H1 (cell line): ENCODE results near the gene GCSH. TPM values are rescaled to one million over a fixed set of nuclear protein-coding genes. Genes with fewer than 3 reads are reported as not detected.

ENCODE experiments used
- CTCF ChIA-PET: fragments of 300-600 bp; sonication (Branson Sonifier 250); formaldehyde crosslinking; loops from one replicate; lab custom pipeline; 2021; ENCODE audit not compliant: partially characterized antibody; lab: Charles Lee
- POLR2A ChIA-PET: fragments of 300-600 bp; sonication (Branson Sonifier 250); formaldehyde crosslinking; loops from one replicate; lab custom pipeline; 2021; ENCODE audit warnings: inconsistent platforms; ENCODE audit not compliant: partially characterized antibody; lab: Charles Lee
- DNase-seq, 2 experiments: peaks; one replicate each; pipeline versions ENCODE4 v3.0.0 to v3.0.0-alpha.2; 2010 to 2022; ENCODE audit warnings: low spot score in 2 of 2, low read depth in 1 of 2, mixed read lengths in 1 of 2
- FAIRE-seq: peaks from 2 replicates; lab custom pipeline; 2011; peaks lifted over from hg19 to GRCh38; lab: Jason Lieb, UNC
- H2AFZ ChIP-seq: 2 replicates; pipeline ENCODE4 v1.8.1; 2012; ENCODE audit warnings: low read length, inconsistent platforms
- H2AK5ac ChIP-seq: 2 replicates; pipeline ENCODE4 v1.6.1; 2013; ENCODE audit warnings: low read depth, low read length
- H2BK120ac ChIP-seq: replicated peaks from 2 replicates; pipeline ENCODE3; 2013; ENCODE audit warnings: low read depth, low read length, inconsistent platforms
- H2BK12ac ChIP-seq: 2 replicates; pipeline ENCODE4 v1.6.1; 2013; ENCODE audit warnings: low read depth, low read length
- H2BK15ac ChIP-seq: 2 replicates; pipeline ENCODE4 v1.6.1; 2013; ENCODE audit warnings: low read length
- H2BK20ac ChIP-seq: 2 replicates; pipeline ENCODE4 v1.6.1; 2013; ENCODE audit warnings: low read length
- H2BK5ac ChIP-seq: 2 replicates; pipeline ENCODE4 v1.6.1; 2013; ENCODE audit warnings: low read depth, low read length
- H3K14ac ChIP-seq: 2 replicates; pipeline ENCODE4 v1.6.1; 2013; ENCODE audit warnings: inconsistent platforms; ENCODE audit not compliant: insufficient read length
- H3K18ac ChIP-seq: 2 replicates; pipeline ENCODE4 v1.6.1; 2013; ENCODE audit warnings: low read length; ENCODE audit errors: extremely low read depth
- H3K23ac ChIP-seq: 2 replicates; pipeline ENCODE4 v1.6.1; 2013; ENCODE audit warnings: inconsistent platforms; ENCODE audit not compliant: insufficient read length
- H3K23me2 ChIP-seq: 2 replicates; pipeline ENCODE4 v1.6.1; 2013; ENCODE audit warnings: low read depth, low read length
- H3K27ac ChIP-seq: 2 replicates; pipeline ENCODE4 v1.6.1; 2011; ENCODE audit warnings: low read depth, low read length, inconsistent platforms
- H3K27me3 ChIP-seq, 4 experiments: replicated peaks in 1 of 4; 1 replicate in 1 of 4; 2 replicates in 3 of 4; pipeline versions ENCODE4 v1.6.1 to v1.8.1; 2011 to 2013; ENCODE audit warnings: low read length in 3 of 4, mild to moderate bottlenecking in 3 of 4, inconsistent platforms in 2 of 4, mixed read lengths in 2 of 4, moderate library complexity in 1 of 4; ENCODE audit not compliant: control insufficient read depth in 3 of 4, insufficient read depth in 3 of 4; ENCODE audit errors: extremely low read depth in 1 of 4
- H3K36me3 ChIP-seq, 4 experiments: 2 replicates each; pipeline versions ENCODE4 v1.6.1 to v1.8.1; 2011 to 2013; ENCODE audit warnings: mild to moderate bottlenecking in 4 of 4, low read length in 3 of 4, moderate library complexity in 2 of 4, control low read depth in 1 of 4, inconsistent platforms in 1 of 4; ENCODE audit not compliant: insufficient read depth in 4 of 4, control insufficient read depth in 2 of 4
- H3K4ac ChIP-seq: replicated peaks from 2 replicates; pipeline ENCODE3; 2013; ENCODE audit warnings: low read length, low read depth, mixed read lengths, inconsistent platforms; ENCODE audit not compliant: insufficient read length
- H3K4me1 ChIP-seq, 4 experiments: replicated peaks in 1 of 4; 1 replicate in 1 of 4; 2 replicates in 3 of 4; pipeline versions ENCODE4 v1.6.1 to v1.8.1; 2011 to 2013; ENCODE audit warnings: low read length in 3 of 4, inconsistent platforms in 2 of 4, mixed read lengths in 1 of 4; ENCODE audit not compliant: insufficient read depth in 4 of 4, control insufficient read depth in 3 of 4
- H3K4me2 ChIP-seq, 2 experiments: 2 replicates each; pipeline versions ENCODE4 v1.6.1 to v1.8.1; 2011 to 2013; ENCODE audit warnings: low read depth in 2 of 2, low read length in 2 of 2, control low read depth in 1 of 2, inconsistent platforms in 1 of 2, mild to moderate bottlenecking in 1 of 2; ENCODE audit not compliant: insufficient read depth in 1 of 2
- H3K4me3 ChIP-seq, 4 experiments: fragments of 200-600, 300-600 bp in 1 of 4; sonication (generic), shearing (Covaris generic), sonication (Bioruptor Twin) in 1 of 4; 2 replicates each; pipeline versions ENCODE4 v1.5.1 to v1.8.1; 2011 to 2016; ENCODE audit warnings: low read length in 4 of 4, low read depth in 3 of 4, control low read depth in 2 of 4, inconsistent platforms in 2 of 4, mild to moderate bottlenecking in 2 of 4, mixed read lengths in 1 of 4, moderate library complexity in 1 of 4; ENCODE audit not compliant: insufficient read depth in 2 of 4; ENCODE audit errors: extremely low read depth in 1 of 4
- H3K56ac ChIP-seq: replicated peaks from 2 replicates; pipeline ENCODE3; 2013; ENCODE audit warnings: low read depth, mild to moderate bottlenecking, mixed read lengths, low read length, inconsistent platforms; ENCODE audit not compliant: insufficient read length
- H3K79me1 ChIP-seq: 2 replicates; pipeline ENCODE4 v1.6.1; 2013; ENCODE audit warnings: low read depth, low read length, control low read depth
- H3K79me2 ChIP-seq, 2 experiments: 2 replicates each; pipeline versions ENCODE4 v1.6.1 to v1.8.1; 2012 to 2013; ENCODE audit warnings: low read length in 2 of 2, mild to moderate bottlenecking in 2 of 2, inconsistent platforms in 1 of 2; ENCODE audit not compliant: insufficient read depth in 2 of 2, control insufficient read depth in 1 of 2
- H3K9ac ChIP-seq, 4 experiments: replicated peaks in 1 of 4; 1 replicate in 1 of 4; 2 replicates in 3 of 4; pipeline versions ENCODE4 v1.6.1 to v1.8.1; 2011 to 2013; ENCODE audit warnings: low read depth in 3 of 4, low read length in 3 of 4, control low read depth in 2 of 4, mild to moderate bottlenecking in 2 of 4, moderate library complexity in 2 of 4, inconsistent platforms in 1 of 4; ENCODE audit errors: extremely low read depth in 1 of 4
- H3K9me3 ChIP-seq, 2 experiments: 2 replicates each; pipeline versions ENCODE4 v1.6.1 to v1.8.1; 2012 to 2013; ENCODE audit warnings: mild to moderate bottlenecking in 2 of 2, moderate library complexity in 2 of 2, control low read depth in 1 of 2, inconsistent platforms in 1 of 2, low read depth in 1 of 2, low read length in 1 of 2, mixed read lengths in 1 of 2; ENCODE audit not compliant: insufficient read depth in 2 of 2
- H4K20me1 ChIP-seq, 2 experiments: replicated peaks in 1 of 2; 2 replicates each; pipeline versions ENCODE3 to v1.8.1; 2011 to 2013; ENCODE audit warnings: inconsistent platforms in 2 of 2, low read length in 2 of 2, mild to moderate bottlenecking in 1 of 2; ENCODE audit not compliant: insufficient read depth in 2 of 2, control insufficient read depth in 1 of 2
- H4K5ac ChIP-seq: 2 replicates; pipeline ENCODE4 v1.6.1; 2013; ENCODE audit warnings: low read length, low read depth, mixed read lengths, inconsistent platforms; ENCODE audit not compliant: insufficient read length
- H4K8ac ChIP-seq: 2 replicates; pipeline ENCODE4 v1.8.0; 2013; ENCODE audit warnings: mild to moderate bottlenecking, moderate library complexity, low read length, inconsistent platforms; ENCODE audit not compliant: insufficient read depth; ENCODE audit errors: extremely low read depth
- H4K91ac ChIP-seq: replicated peaks from 2 replicates; pipeline ENCODE3; 2013; ENCODE audit warnings: low read length, mixed read lengths, inconsistent platforms; ENCODE audit not compliant: insufficient read length
- BCL11A ChIP-seq, 2 experiments: IDR thresholded peaks; one replicate each; pipeline ENCODE4 v1.6.1; 2011; ENCODE audit warnings: low read depth in 2 of 2, low read length in 2 of 2, mild to moderate bottlenecking in 2 of 2
- BRCA1 ChIP-seq: IDR thresholded peaks from 2 replicates; pipeline ENCODE4 v1.6.1; 2012; ENCODE audit warnings: low read depth, low read length, improper control_type of control experiment
- CEBPB ChIP-seq: IDR thresholded peaks from 2 replicates; pipeline ENCODE4 v1.6.1; 2012; ENCODE audit warnings: low read depth, low read length
- MAX ChIP-seq: IDR thresholded peaks from 2 replicates; pipeline ENCODE4 v1.6.1; 2012; ENCODE audit warnings: inconsistent platforms
- POLR2AphosphoS5 ChIP-seq: IDR thresholded peaks from 2 replicates; pipeline ENCODE4 v1.6.1; 2011; ENCODE audit warnings: low read depth, low read length
- RBBP5 ChIP-seq: IDR thresholded peaks from 2 replicates; pipeline ENCODE4 v1.7.1; 2012; ENCODE audit warnings: low read depth, mild to moderate bottlenecking, inconsistent platforms, low read length, moderate library complexity, borderline replicate concordance
- SIRT6 ChIP-seq: IDR thresholded peaks from one replicate; pipeline ENCODE4 v1.7.1; 2012; ENCODE audit warnings: low read length, inconsistent platforms
- ZNF274 ChIP-seq: IDR thresholded peaks from 2 replicates; pipeline ENCODE4 v1.7.0; 2012; ENCODE audit warnings: low read length, borderline replicate concordance; ENCODE audit errors: extremely low read depth
- WGBS, 2 experiments: shearing (Covaris generic) in 1 of 2; methylation state at CpG; one replicate each; pipeline versions ENCODE4 v1.1.6 to v1.1.7; 2013 to 2015; ENCODE audit warnings: low lambda C conversion rate in 2 of 2, mixed read lengths in 2 of 2, inconsistent platforms in 1 of 2, low coverage in 1 of 2, missing lambda C conversion rate in 1 of 2; ENCODE audit not compliant: insufficient replicate concordance in 2 of 2, insufficient coverage in 1 of 2, insufficient read length in 1 of 2; ENCODE audit errors: extremely low coverage in 1 of 2, missing lambda C conversion rate in 1 of 2; 5-methylcytosine and 5-hydroxymethylcytosine counted together
- polyA plus RNA-seq, 7 experiments: library from polyadenylated mRNA; depleted of rRNA in 3 of 7; stranded (reverse) in 5 of 7; unstranded in 2 of 7; fragments of >200 nt in 5 of 7; fragments of 200-250 nt in 2 of 7; gene quantifications; 1 replicate in 5 of 7; 2 replicates in 1 of 7; 4 replicates in 1 of 7; pipeline versions ENCODE4 v1.2.1 to v1.2.3, GENCODE V29; 2011 to 2013; ENCODE audit warnings: missing spikeins in 2 of 7, mixed read lengths in 2 of 7
- total RNA-seq: library from RNA; stranded (reverse); fragmentation: NEBNext Ultra II Directional; extraction: Animal tissue kit (Norgen Biotek cat#: 25700); gene quantifications from 2 replicates; pipeline ENCODE4 v1.2.1, GENCODE V29; 2021
- TF ChIP-seq, protein P1 (sequence below): IDR thresholded peaks from 2 replicates; pipeline ENCODE4 v1.6.1; 2011; ENCODE audit warnings: low read depth, mild to moderate bottlenecking, low read length; ENCODE audit not compliant: insufficient read depth

The GCSH gene
- total and polyA plus RNA-seq, 2 of the 8 experiments (the other 6 are each of a cell fraction or from before 2014, with no cell fraction given), result 28.2 to 108 TPM

DNA sequence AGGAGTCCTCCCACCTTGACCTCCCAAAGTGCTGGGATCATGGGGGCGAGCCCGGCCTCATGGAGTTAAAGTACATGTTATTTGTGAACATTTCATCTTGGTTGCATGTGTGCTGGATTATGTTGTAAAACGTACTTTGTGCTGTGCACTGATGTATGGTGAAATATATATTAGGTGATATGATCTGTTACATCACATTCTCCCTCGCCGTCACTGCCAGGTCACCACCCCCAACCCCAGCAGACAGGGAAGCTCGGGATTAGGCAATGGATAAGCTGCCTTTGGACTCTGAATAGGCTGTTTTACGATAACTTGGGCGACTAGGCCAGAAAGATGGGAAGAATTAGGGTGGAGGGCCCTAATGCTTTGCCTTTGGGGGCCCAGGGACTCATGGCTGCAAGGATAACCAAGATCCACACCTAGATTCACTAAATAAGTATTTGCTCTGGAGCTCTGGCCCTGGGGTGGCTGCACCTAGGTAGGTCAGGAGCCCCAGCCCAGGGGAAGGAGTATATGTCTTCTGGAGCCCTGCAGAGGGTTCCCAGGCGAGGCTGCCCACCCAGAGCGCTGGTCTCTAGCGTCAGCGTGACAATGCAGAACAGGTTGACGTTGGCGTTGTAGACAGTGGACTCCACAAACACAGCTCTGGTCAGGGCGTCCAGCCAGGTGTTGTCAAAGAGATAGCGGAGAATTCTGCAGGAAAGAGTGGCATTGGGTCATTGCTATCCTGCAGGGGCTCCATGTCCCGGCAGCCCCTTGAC is 27.1 kb upstream of the GCSH start:
- H3K56ac ChIP-seq, result no peak overlapping the region
- no peak overlapping the region for H2BK120ac ChIP-seq
- H3K79me2 ChIP-seq, result no peaks in the 10 kb centered on the region
- H3K18ac ChIP-seq, result no peak overlapping the region
- no peak overlapping the region for H4K8ac ChIP-seq
- H2BK5ac ChIP-seq, result no peak overlapping the region
- no peak overlapping the region for H2BK20ac ChIP-seq
- ChIA-PET CTCF (interaction anchor here (0.7 to 1.0 kb wide), 2 partner anchors 15 to 18 kb away, joined by 3 read pairs; no protein-coding TSS in a partner anchor), POLR2A (interaction anchor here (0.8 kb wide), 1 partner anchor 191 kb away, joined by 3 read pairs; the partner anchor contains the start of gene GAN)
- H4K91ac ChIP-seq, result no peak overlapping the region
- H3K27ac ChIP-seq, result no peak overlapping the region
- 90% methylated on average over 17 of the region's 17 CpGs; no CpG with 5 or more reads in 1 of the 2 experiments for WGBS, 2 experiments
- H4K5ac ChIP-seq, result no peak overlapping the region
- H4K20me1 ChIP-seq, result no peaks in the 10 kb centered on the region
- H3K9me3 ChIP-seq, result no peaks in the 10 kb centered on the region
- no peak overlapping the region for H2BK15ac ChIP-seq
- H3K14ac ChIP-seq, result no peak overlapping the region
- no peak overlapping the region for H3K9ac ChIP-seq
- no peaks in the 10 kb centered on the region for H3K79me1 ChIP-seq
- no peak overlapping the region for H2BK12ac ChIP-seq
- no peak overlapping the region for H3K4ac ChIP-seq
- no peaks in the 10 kb centered on the region for H3K27me3 ChIP-seq
- H3K36me3 ChIP-seq, result no peaks in the 10 kb centered on the region
- no peak overlapping the region for H3K4me2 ChIP-seq
- DNase-seq (no peak), FAIRE-seq (no peak)
- no peak overlapping the region for H2AK5ac ChIP-seq
- no peaks in the 10 kb centered on the region for H3K23me2 ChIP-seq
- H3K4me1 ChIP-seq, result no peaks in the 10 kb centered on the region
- no peak overlapping the region for H2AFZ ChIP-seq
- no peak overlapping the region for H3K23ac ChIP-seq
- H3K4me3 ChIP-seq, result no peak overlapping the region
- TF ChIP-seq ZNF274, result no peak
- TF ChIP-seq POLR2AphosphoS5, result no peak
- no peak for TF ChIP-seq BRCA1
- TF ChIP-seq RBBP5, result no peak
- no peak for TF ChIP-seq BCL11A (IDR thresholded peaks at IDR 0.05; ENCODE audit: low read depth in 2 of 2, low read length in 2 of 2)
- no peak for TF ChIP-seq MAX
- TF ChIP-seq, protein P1, sequence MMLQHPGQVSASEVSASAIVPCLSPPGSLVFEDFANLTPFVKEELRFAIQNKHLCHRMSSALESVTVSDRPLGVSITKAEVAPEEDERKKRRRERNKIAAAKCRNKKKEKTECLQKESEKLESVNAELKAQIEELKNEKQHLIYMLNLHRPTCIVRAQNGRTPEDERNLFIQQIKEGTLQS, result no peak
- no peak for TF ChIP-seq SIRT6
- TF ChIP-seq CEBPB, result no peak
